Retinal pigment epithelial cell (primary cell): ENCODE data around the gene SERPINE2.
A peak's percentile ranks its signal among the peaks of the same experiment; 100 is the strongest.
"Not testable (repeated sequence)": the region's sequence is repeated elsewhere in the genome, so short reads cannot be mapped to it uniquely, and the experiment has no call there.

Experiments used
- DNase-seq: peaks from one replicate; pipeline ENCODE4 v3.0.0-alpha.2; 2010; ENCODE audit warnings: low read depth
- H3K4me3 ChIP-seq: 2 replicates; pipeline ENCODE4 v1.5.1; 2011; ENCODE audit warnings: mild to moderate bottlenecking, low read length, control low read depth, moderate library complexity
- TF ChIP-seq, protein P1 (sequence below): conservative IDR thresholded peaks from 2 replicates; pipeline ENCODE4 v1.5.1; 2011; ENCODE audit warnings: low read depth, low read length, control low read depth, inconsistent platforms

Gene SERPINE2

DNA sequence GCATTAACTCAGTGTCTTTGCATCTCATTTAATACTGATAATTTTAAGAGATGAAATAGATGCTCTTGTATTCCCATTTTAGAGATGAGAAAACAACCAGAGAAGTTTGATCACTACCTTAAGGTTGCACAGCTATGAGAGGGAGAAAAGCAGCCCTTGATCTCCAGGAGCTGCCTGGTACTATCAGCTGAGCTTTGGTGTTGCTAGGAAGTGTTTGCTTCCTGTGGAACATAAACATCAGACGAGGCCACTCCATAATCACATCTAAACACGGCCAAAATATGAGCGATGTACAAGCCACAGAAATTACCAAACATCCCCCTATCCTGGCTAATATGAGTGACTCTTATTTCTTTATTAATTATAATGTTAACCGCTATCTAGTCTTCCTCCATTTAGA is 93.3 kb downstream of the SERPINE2 start:
- no peak overlapping the region for H3K4me3 ChIP-seq
- TF ChIP-seq, protein P1, sequence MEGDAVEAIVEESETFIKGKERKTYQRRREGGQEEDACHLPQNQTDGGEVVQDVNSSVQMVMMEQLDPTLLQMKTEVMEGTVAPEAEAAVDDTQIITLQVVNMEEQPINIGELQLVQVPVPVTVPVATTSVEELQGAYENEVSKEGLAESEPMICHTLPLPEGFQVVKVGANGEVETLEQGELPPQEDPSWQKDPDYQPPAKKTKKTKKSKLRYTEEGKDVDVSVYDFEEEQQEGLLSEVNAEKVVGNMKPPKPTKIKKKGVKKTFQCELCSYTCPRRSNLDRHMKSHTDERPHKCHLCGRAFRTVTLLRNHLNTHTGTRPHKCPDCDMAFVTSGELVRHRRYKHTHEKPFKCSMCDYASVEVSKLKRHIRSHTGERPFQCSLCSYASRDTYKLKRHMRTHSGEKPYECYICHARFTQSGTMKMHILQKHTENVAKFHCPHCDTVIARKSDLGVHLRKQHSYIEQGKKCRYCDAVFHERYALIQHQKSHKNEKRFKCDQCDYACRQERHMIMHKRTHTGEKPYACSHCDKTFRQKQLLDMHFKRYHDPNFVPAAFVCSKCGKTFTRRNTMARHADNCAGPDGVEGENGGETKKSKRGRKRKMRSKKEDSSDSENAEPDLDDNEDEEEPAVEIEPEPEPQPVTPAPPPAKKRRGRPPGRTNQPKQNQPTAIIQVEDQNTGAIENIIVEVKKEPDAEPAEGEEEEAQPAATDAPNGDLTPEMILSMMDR = no peak
- no peak for DNase-seq

DNA sequence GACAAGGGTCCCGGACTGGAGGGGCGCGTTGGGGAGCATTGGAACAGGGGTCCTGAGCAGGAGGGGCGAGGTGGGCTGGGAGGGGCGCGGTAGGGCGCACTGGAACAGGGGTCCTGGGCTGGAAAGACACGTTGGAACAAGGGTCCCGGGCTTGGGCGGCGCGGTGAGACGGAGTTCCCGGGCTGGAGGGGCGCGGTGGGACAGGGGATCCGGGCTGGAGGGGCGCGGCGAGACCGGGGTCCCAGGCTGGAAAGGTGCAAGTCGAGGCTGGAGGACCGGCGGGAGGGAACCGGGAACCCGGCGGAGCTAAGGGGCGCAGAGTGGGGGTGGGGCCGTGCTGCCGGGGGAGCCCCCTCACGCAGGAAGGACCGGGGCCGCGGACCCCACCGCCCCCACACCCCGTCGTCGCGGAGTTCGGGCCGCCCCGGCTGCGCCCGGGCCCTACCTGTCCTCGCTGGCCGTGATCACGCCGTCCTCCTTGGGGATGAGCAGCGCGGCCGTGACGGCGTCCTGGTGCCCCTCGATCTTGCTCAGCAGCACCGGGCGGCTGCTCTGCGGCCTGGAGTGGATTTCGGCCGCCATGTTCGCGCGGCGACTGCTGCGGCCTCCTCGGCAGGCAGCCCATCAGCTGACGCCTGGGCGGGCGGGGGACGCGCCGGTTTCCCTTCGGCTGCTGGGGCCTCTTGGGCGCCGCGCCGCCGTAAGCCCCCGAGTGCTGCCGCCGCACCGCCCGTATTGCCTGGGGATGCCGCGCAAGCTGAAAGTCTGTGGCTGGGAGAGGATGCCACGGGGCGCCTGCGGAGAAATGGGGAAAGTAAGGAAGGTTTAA is 94.2 kb downstream of the SERPINE2 start, which contains the start of gene WDFY1:
TSS of gene WDFY1 (minus strand) at position 633 of the 829 bp plus-strand sequence. CDS start at position 582, 51 bp downstream.
- DNase-seq = peak; percentile 62
- peak within 1 kb of the TSS; percentile 89 for H3K4me3 ChIP-seq
- TF ChIP-seq, protein P1 = no peak

DNA sequence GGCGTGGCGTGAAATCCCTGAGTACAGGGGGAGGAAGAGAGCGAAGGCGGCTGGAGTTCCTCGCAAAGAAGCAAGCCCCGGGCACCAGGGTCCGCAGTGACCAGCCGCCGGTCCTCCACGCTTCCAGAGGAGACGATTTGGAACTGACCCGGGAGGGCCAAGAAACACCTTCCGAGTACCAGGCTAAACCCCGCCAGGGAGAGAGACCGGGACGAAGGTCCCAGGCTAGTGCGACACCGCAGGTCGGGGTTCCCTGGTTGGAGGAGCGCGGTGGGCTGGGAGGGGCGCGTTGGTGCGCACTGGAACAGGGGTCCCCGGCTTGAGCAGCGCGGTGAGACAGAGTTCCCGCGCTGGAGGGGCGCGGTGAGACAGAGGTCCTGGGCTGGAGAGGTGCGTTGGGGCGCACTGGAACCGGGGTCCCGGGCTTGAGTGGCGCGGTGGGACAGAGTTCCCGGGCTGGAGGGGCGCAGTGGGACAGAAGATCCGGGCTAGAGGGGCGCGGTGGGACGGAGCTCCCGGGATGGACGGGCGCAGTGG is 94.9 kb downstream of the SERPINE2 start:
- DNase-seq = no peak
- TF ChIP-seq, protein P1 = no peak
- H3K4me3 ChIP-seq = peak overlapping the region; percentile 89

DNA sequence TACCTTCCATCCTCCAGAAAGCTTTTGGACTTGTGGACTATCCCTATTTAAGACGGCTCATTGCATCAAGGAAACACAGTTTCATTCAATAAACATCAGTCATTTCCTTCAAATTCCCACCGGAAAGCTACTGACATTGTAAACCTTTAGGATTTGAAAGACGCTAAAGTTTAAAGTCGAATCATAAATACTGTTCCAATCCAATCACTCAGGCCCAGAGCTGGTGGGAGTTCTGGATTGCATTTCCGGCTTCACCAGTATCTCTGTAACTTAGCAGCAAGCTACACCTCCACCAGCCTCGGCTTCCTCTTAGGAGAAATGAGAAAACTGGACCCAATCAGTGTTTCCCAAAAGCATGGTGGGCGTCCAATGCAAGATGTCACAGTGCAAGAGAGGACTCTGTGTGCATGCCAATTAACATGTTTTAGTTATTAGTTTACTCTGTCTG is 95.5 kb downstream of the SERPINE2 start:
- DNase-seq = no peak
- TF ChIP-seq, protein P1 = no peak
- peak overlapping the region; percentile 89 for H3K4me3 ChIP-seq

DNA sequence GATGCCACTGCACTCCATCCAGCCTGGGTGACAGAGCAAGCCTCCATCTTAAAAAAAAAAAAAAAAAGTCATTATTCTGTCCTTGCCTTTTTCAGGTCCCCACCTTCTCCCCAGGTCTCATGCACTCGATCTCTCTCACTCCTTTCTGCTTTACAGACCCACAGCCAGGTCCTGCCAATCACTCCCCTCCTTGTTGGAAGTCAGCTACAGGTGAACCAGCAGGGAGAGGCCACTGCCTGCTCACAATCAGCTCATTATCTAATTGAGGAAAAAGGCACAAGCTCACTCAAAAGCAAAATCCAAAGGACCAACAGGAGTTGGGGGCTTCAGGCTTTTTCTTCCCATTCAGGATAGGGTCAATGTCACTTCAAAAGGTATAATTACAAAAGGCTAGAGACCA is 96.0 kb downstream of the SERPINE2 start:
- DNase-seq = no peak
- H3K4me3 ChIP-seq = peak overlapping the region; percentile 89
- TF ChIP-seq, protein P1 = no peak

DNA sequence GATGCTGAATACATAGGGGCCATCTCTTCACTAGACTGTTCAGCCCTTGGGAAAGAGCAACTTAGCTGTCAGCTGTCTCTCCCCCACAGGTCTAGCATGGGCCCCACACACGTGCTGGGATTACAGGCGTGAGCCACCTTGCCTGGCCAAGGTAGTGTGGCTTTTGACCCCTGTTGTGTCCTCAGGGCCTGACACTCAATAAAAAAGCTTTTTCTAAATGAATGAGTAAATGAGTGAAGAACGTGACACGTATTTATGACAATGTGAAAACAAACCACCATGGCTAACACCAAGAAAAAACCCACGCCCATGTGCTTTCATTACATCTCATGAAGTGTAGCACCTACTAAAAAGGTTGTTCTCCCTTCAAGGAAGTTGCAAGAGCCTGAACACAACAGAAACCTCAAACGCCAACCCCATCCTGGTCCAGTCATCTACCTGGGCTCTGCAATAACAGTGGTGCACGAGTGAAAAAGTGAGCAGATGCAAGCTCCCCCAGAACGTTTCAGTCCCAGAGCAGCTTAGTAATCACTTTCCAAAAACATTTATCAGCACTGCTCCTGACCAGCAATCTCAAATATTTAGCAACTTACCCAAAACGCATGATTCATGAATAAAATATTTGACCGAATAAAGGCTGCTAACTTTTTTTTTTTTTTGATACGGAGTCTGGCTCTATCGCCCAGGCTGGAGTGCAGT is 97.4 kb downstream of the SERPINE2 start:
- H3K4me3 ChIP-seq = peak overlapping the region; percentile 5
- TF ChIP-seq, protein P1 = no peak
- DNase-seq = no peak

DNA sequence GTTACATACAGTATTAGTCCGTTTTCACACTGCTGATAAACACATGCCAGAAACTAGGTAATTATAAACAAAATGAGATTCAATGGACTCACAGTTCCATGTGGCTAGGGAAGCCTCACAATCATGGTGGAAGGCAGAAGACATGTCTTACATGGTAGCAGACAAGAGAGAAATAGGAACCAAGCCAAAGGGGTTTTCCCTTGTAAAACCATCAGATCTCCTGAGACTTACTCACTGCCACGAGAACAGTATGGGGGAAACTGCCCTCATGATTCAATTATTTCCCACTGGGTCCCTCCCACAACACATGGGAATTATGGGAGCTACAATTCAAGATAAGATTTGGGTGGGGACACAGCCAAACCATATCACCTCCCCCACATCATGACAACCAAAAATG is 99.6 kb downstream of the SERPINE2 start:
- H3K4me3 ChIP-seq = not testable (repeated sequence)

More for the DNA sequence above, 99.6 kb downstream of the SERPINE2 start:
- DNase-seq = not testable (repeated sequence)
